A549 (cell line): ENCODE results near the gene STAT4. TPM values are rescaled to one million over a fixed set of nuclear protein-coding genes. Genes with fewer than 3 reads are reported as not detected.
A peak's percentile ranks its signal among the peaks of the same experiment; 100 is the strongest.

ENCODE experiments used
- ATAC-seq, 2 experiments: fragments of 200-7000 bp in 1 of 2; fragments of >200 bp in 1 of 2; cut with Nextera tagmentation in 1 of 2; cut with Tn5 transposase in 1 of 2; 3 replicates each; pipeline versions ENCODE4 v1.8.0 to v1.9.1; 2018 to 2020; ENCODE audit warnings: mild to moderate bottlenecking in 1 of 2, moderate library complexity in 1 of 2
- CTCF ChIA-PET: fragments of 300-600 bp; sonication (Branson Sonifier 250); formaldehyde crosslinking; extraction: SDS; loops from one replicate; lab custom pipeline; 2021; ENCODE audit warnings: antibody characterized with exemption, inconsistent platforms; lab: Yijun Ruan, JAX
- POLR2A ChIA-PET: fragments of 350-600 bp; formaldehyde crosslinking; extraction: SDS; loops from one replicate; lab custom pipeline; 2021; ENCODE audit warnings: antibody characterized with exemption, inconsistent platforms; lab: Yijun Ruan, JAX
- DNase-seq, 2 experiments: peaks; one replicate each; pipeline versions ENCODE4 v3.0.0 to v3.0.0-alpha.2; 2011 to 2016; ENCODE audit warnings: low read depth in 1 of 2, low spot score in 1 of 2
- FAIRE-seq: peaks from 2 replicates; lab custom pipeline; 2011; peaks lifted over from hg19 to GRCh38; lab: Jason Lieb, UNC
- H3K27ac ChIP-seq, 2 experiments: fragments of >200 bp; sonication (Bioruptor Twin); formaldehyde crosslinking; 3 replicates each; pipeline ENCODE4 v1.5.1; 2016 to 2017
- H3K4me1 ChIP-seq: fragments of >200 bp; sonication (Bioruptor Twin); formaldehyde crosslinking; 3 replicates; pipeline ENCODE4 v1.6.1; 2016
- H3K4me2 ChIP-seq: fragments of >200 bp; sonication (Bioruptor Twin); formaldehyde crosslinking; 3 replicates; pipeline ENCODE4 v1.6.1; 2016
- H3K4me3 ChIP-seq: fragments of >200 bp; sonication (Bioruptor Twin); formaldehyde crosslinking; 3 replicates; pipeline ENCODE4 v1.5.1; 2016
- H3K9me3 ChIP-seq: fragments of >200 bp; sonication (Bioruptor Twin); formaldehyde crosslinking; 3 replicates; pipeline ENCODE4 v1.6.1; 2016
- BCL3 ChIP-seq: fragments of >200 bp; sonication (Bioruptor Twin); formaldehyde crosslinking; IDR thresholded peaks from 3 replicates; pipeline ENCODE4 v1.6.1; 2016
- CBX2 ChIP-seq: fragments of 200-600 bp; sonication (generic); IDR thresholded peaks from 2 replicates; pipeline ENCODE4 v1.6.1; 2016; ENCODE audit warnings: low read depth, mild to moderate bottlenecking, borderline replicate concordance
- CEBPB ChIP-seq, 2 experiments: fragments of >200 bp in 1 of 2; sonication (Bioruptor Twin) in 1 of 2; formaldehyde crosslinking in 1 of 2; IDR thresholded peaks; 2 replicates each; pipeline ENCODE4 v1.6.1; 2012 to 2016
- CHD2 ChIP-seq: fragments of 150-350 bp; IDR thresholded peaks from 2 replicates; pipeline ENCODE4 v1.6.1; 2014; ENCODE audit warnings: low read length; ENCODE audit not compliant: partially characterized antibody
- CTCF ChIP-seq: fragments of >200 bp; sonication (Bioruptor Twin); formaldehyde crosslinking; IDR thresholded peaks from 3 replicates; pipeline ENCODE4 v1.5.1; 2016
- EHF ChIP-seq: fragments of 250-450 bp; sonication (Bioruptor Pico); IDR thresholded peaks from 2 replicates; pipeline ENCODE4 v1.5.0; 2020; ENCODE audit warnings: mild to moderate bottlenecking
- EHMT2 ChIP-seq: fragments of 200-600 bp; sonication (generic); IDR thresholded peaks from 2 replicates; pipeline ENCODE4 v1.6.1; 2016; ENCODE audit warnings: antibody characterized with exemption, low read depth, mild to moderate bottlenecking, moderate library complexity
- FOSB ChIP-seq: fragments of 250-450 bp; sonication (Bioruptor Pico); IDR thresholded peaks from 2 replicates; pipeline ENCODE4 v1.5.0; 2020; ENCODE audit warnings: mild to moderate bottlenecking, moderate library complexity
- GATA3 ChIP-seq: IDR thresholded peaks from 2 replicates; pipeline ENCODE4 v1.6.1; 2012; ENCODE audit warnings: borderline replicate concordance
- HEYL ChIP-seq: fragments of 250-450 bp; sonication (Bioruptor Pico); IDR thresholded peaks from 2 replicates; pipeline ENCODE4 v1.8.0; 2021; ENCODE audit warnings: mild to moderate bottlenecking, moderate library complexity
- KDM5A ChIP-seq: fragments of 200-600 bp; sonication (generic); IDR thresholded peaks from 2 replicates; pipeline ENCODE4 v1.6.1; 2016; ENCODE audit warnings: antibody characterized with exemption, mild to moderate bottlenecking
- PHF8 ChIP-seq: fragments of 200-600 bp; sonication (generic); IDR thresholded peaks from 2 replicates; pipeline ENCODE4 v1.6.1; 2016; ENCODE audit warnings: low read depth, mild to moderate bottlenecking, antibody characterized with exemption, moderate library complexity, borderline replicate concordance
- RAD21 ChIP-seq, 2 experiments: fragments of >200 bp in 1 of 2; sonication (Bioruptor Twin) in 1 of 2; formaldehyde crosslinking in 1 of 2; IDR thresholded peaks in 1 of 2; conservative IDR thresholded peaks in 1 of 2; 2 replicates in 1 of 2; 3 replicates in 1 of 2; pipeline ENCODE4 v1.6.1; 2012 to 2018; ENCODE audit warnings: inconsistent platforms in 1 of 2
- RNF2 ChIP-seq: fragments of 200-600 bp; sonication (generic); IDR thresholded peaks from 2 replicates; pipeline ENCODE4 v1.6.1; 2016; ENCODE audit warnings: low read depth, mild to moderate bottlenecking, antibody characterized with exemption, moderate library complexity, borderline replicate concordance
- SMC3 ChIP-seq: fragments of >200 bp; sonication (Bioruptor Twin); formaldehyde crosslinking; IDR thresholded peaks from 3 replicates; pipeline ENCODE4 v1.6.1; 2018; ENCODE audit warnings: inconsistent platforms
- ZSCAN20 ChIP-seq: fragments of 250-450 bp; sonication (Bioruptor Pico); IDR thresholded peaks from 2 replicates; pipeline ENCODE4 v1.8.0; 2022; ENCODE audit warnings: mild to moderate bottlenecking, moderate library complexity
- WGBS: methylation state at CpG from one replicate; pipeline ENCODE4 v1.1.6; 2017; ENCODE audit errors: missing lambda C conversion rate; 5-methylcytosine and 5-hydroxymethylcytosine counted together
- polyA plus RNA-seq, 4 experiments: library from polyadenylated mRNA; depleted of rRNA in 3 of 4; stranded (reverse); fragments of >200 nt; fragmentation: RNase III in 1 of 4; extraction: RNeasy Plus Mini Kit Qiagen cat#74134 plus additional on column Dnase treatment in 1 of 4; gene quantifications; 2 replicates in 3 of 4; 3 replicates in 1 of 4; pipeline ENCODE4 v1.2.3, GENCODE V29; 2011 to 2017
- TF ChIP-seq, protein P1 (sequence below): fragments of 250-450 bp; sonication (Bioruptor Pico); IDR thresholded peaks from 2 replicates; pipeline ENCODE4 v1.5.0; 2021; ENCODE audit warnings: mild to moderate bottlenecking, moderate library complexity, borderline replicate concordance
- TF ChIP-seq, protein P2 (sequence below): fragments of 450-650 bp; IDR thresholded peaks from 2 replicates; pipeline ENCODE4 v1.6.1; 2014; ENCODE audit warnings: antibody characterized with exemption
- TF ChIP-seq, protein P3 (sequence below): IDR thresholded peaks from 2 replicates; pipeline ENCODE4 v1.6.1; 2012

The STAT4 gene
- polyA plus RNA-seq, 2 of the 4 experiments (the other 2 are of a cell fraction): 11.6 to 34.4 TPM

DNA sequence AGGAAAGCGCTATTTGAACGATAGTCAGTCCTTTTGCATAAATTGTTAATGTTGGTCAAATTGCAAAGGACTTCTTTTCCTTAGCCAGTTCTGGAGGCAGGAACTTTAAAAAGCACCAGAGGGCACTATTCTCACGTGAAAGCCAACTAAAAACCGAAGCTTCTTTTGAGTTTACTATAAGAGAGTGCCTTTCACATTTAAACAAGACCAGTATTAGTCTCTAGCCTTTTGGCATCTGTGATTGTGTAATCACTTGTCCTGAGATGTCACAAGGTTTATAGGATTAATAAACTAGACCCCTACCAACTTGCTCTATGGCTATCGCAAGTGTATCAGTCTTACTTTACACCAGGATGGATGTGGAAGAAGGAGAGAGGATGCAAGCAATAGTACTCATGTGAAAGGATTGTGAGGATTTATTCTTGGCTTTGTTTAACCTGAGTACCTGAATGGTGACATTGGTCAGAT lies 14.4 kb upstream of the STAT4 start:
- Histone ChIP-seq H3K27ac (peak overlapping the region; percentile 85 to 95), H3K4me1 (peaks cover 51% of the 10 kb centered on the region)
- CTCF ChIA-PET: interaction anchor here (0.6 to 11.8 kb wide), 53 partner anchors 9 to 404 kb away, joined by 3 to 172 read pairs (median 4); partner anchors contain the start of gene STAT4
- 12% methylated on average over 5 of the region's 5 CpGs for WGBS
- TF ChIP-seq RAD21 (conservative IDR thresholded peaks at IDR 0.05 in 1 of 2, IDR thresholded peaks at IDR 0.05 in 1 of 2) (peak; percentile 95 to 98), ZSCAN20 (CRISPR knock-in tag) (no peak), CTCF (peak; percentile 92), CEBPB (IDR thresholded peaks at IDR 0.05) (peak in 1 of 2 experiments; percentile 75; a peak in 2 of 4 replicates), EHMT2 (no peak), FOSB (no peak), SMC3 (peak; percentile 98)
- TF ChIP-seq, all 56 proteins: peak for 4
- peak; percentile 42 to 65 for DNase-seq
- FAIRE-seq: no peak
- peak; percentile 65 to 81 for ATAC-seq
- Histone ChIP-seq H3K4me2 (peak overlapping the region; percentile 69), H3K4me3 (no peak overlapping the region), H3K9me3 (no peaks in the 10 kb centered on the region)
- POLR2A ChIA-PET: interaction anchor here (1.0 kb wide), 1 partner anchor 53 kb away, joined by 5 read pairs; no protein-coding TSS in a partner anchor

- H3K4me2 ChIP-seq: no peak overlapping the region
- no peak for TF ChIP-seq EHF (CRISPR knock-in tag)
- TF ChIP-seq KDM5A: no peak
- no peak for TF ChIP-seq CBX2
- no peak for TF ChIP-seq CHD2
- TF ChIP-seq, protein P1, sequence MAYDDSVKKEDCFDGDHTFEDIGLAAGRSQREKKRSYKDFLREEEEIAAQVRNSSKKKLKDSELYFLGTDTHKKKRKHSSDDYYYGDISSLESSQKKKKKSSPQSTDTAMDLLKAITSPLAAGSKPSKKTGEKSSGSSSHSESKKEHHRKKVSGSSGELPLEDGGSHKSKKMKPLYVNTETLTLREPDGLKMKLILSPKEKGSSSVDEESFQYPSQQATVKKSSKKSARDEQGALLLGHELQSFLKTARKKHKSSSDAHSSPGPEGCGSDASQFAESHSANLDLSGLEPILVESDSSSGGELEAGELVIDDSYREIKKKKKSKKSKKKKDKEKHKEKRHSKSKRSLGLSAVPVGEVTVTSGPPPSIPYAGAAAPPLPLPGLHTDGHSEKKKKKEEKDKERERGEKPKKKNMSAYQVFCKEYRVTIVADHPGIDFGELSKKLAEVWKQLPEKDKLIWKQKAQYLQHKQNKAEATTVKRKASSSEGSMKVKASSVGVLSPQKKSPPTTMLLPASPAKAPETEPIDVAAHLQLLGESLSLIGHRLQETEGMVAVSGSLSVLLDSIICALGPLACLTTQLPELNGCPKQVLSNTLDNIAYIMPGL (CRISPR knock-in tag): no peak
- TF ChIP-seq CEBPB (IDR thresholded peaks at IDR 0.05): no peak
- no peak for TF ChIP-seq EHMT2
- TF ChIP-seq, protein P2, sequence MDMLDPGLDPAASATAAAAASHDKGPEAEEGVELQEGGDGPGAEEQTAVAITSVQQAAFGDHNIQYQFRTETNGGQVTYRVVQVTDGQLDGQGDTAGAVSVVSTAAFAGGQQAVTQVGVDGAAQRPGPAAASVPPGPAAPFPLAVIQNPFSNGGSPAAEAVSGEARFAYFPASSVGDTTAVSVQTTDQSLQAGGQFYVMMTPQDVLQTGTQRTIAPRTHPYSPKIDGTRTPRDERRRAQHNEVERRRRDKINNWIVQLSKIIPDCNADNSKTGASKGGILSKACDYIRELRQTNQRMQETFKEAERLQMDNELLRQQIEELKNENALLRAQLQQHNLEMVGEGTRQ: no peak
- no peak for TF ChIP-seq PHF8
- no peak for TF ChIP-seq HEYL (CRISPR knock-in tag)
- TF ChIP-seq SMC3: no peak
- TF ChIP-seq, protein P3, sequence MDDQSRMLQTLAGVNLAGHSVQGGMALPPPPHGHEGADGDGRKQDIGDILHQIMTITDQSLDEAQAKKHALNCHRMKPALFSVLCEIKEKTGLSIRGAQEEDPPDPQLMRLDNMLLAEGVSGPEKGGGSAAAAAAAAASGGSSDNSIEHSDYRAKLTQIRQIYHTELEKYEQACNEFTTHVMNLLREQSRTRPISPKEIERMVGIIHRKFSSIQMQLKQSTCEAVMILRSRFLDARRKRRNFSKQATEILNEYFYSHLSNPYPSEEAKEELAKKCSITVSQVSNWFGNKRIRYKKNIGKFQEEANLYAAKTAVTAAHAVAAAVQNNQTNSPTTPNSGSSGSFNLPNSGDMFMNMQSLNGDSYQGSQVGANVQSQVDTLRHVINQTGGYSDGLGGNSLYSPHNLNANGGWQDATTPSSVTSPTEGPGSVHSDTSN: no peak
- no peak for TF ChIP-seq GATA3
- no peak for TF ChIP-seq FOSB
- no peak for TF ChIP-seq BCL3
- TF ChIP-seq RNF2: no peak
- TF ChIP-seq, all 56 proteins: peak for 0
- ATAC-seq: no peak
- no peaks in the 10 kb centered on the region for H3K9me3 ChIP-seq
- CTCF ChIA-PET: interaction anchor here (1.1 to 6.0 kb wide), 4 partner anchors 9 to 343 kb away, joined by 3 to 47 read pairs (median 23); no protein-coding TSS in a partner anchor
- no peak overlapping the region for H3K4me3 ChIP-seq
- WGBS: 92% methylated on average over 1 of the region's 1 CpG
- FAIRE-seq: no peak
- no peak overlapping the region for H3K27ac ChIP-seq
- H3K4me1 ChIP-seq: peaks cover 15% of the 10 kb centered on the region; the same call in 2 of the 3 replicates
- POLR2A ChIA-PET: no interaction called here
- no peak for DNase-seq
Measured at GRCh38 chr2:191158747-191159146, 8.0 kb upstream of the STAT4 start.
